ENCODE measurements around the gene PDE9A. TPM values are rescaled to one million over a fixed set of nuclear protein-coding genes. Genes with fewer than 3 reads are reported as not detected.
A peak's percentile ranks its signal among the peaks of the same experiment; 100 is the strongest.

PDE9A gene
- total and polyA plus RNA-seq, 2 donors (not counting 1 experiment from before 2014, with no cell fraction given): 0.34 to 5.8 TPM

DNA sequence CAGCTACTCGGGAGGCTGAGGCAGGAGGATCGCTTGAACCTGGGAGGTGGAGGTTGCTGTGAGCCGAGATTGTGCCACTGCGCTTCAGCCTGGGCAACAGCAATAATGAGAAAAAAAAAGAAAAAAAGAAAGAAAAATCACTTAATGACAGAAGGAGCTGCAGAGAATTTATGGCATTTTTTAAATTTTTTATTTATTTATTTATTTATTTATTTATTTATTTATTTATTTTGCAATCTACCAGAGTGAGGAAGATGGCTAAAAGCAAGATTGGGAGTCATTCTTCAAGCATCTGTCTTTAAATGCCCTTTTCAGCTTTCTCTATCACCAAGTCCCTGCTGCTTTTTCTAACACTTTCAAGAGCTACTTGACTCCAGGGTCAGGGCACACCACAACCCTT is 134.2 kb downstream of the PDE9A start:
- H3K79me2 ChIP-seq (ENCODE audit: control insufficient read depth, insufficient read depth, low read length): no peaks in the 10 kb centered on the region
- H3K9ac ChIP-seq (ENCODE audit: low read length): no peak overlapping the region
- no peak overlapping the region for H2AFZ ChIP-seq (ENCODE audit: insufficient read depth, low read depth, low read length, poor library complexity, severe bottlenecking)
- H3K4me1 ChIP-seq (ENCODE audit: control insufficient read depth in 2 of 2, insufficient read depth in 2 of 2, low read length in 2 of 2): peaks cover 24 to 26% of the 10 kb centered on the region in 2 donors
- WGBS (ENCODE audit: insufficient coverage): 100% methylated on average over 3 of the region's 4 CpGs
- Mint-ChIP-seq H3K4me3 (no peak overlapping the region), H3K27ac (no peak overlapping the region), H3K4me1 (peaks cover 22% of the 10 kb centered on the region), H3K27me3 (peaks cover 5% of the 10 kb centered on the region), H3K9me3 (ENCODE audit: insufficient read depth) (no peaks in the 10 kb centered on the region)
- H3K36me3 ChIP-seq (replicated peaks in 1 of 2; ENCODE audit: control extremely low read depth in 1 of 2, control insufficient read depth in 1 of 2, extremely low read depth in 1 of 2, insufficient read depth in 2 of 2, low read length in 1 of 2): no peaks in the 10 kb centered on the region
- no peak overlapping the region for H3K27ac ChIP-seq (ENCODE audit: low read length in 2 of 2)
- H3K4me2 ChIP-seq (replicated peaks; ENCODE audit: low read depth, low read length, poor library complexity, severe bottlenecking): no peak overlapping the region
- no peak for ATAC-seq (ENCODE audit: low read depth)
- no peak for DNase-seq
- H3K27me3 ChIP-seq (replicated peaks in 1 of 4; ENCODE audit: control extremely low read depth in 1 of 4, control insufficient read depth in 3 of 4, insufficient read depth in 4 of 4, low read length in 3 of 4): peaks cover 0 to 3% (median 0%) of the 10 kb centered on the region in 4 experiments
- no peaks in the 10 kb centered on the region for H4K20me1 ChIP-seq (ENCODE audit: control insufficient read depth, insufficient read depth, low read length, poor library complexity, severe bottlenecking)
- no peak overlapping the region for H3K4me3 ChIP-seq (ENCODE audit: control extremely low read depth in 1 of 5, extremely low read depth in 1 of 5, insufficient read depth in 1 of 5, low read depth in 2 of 5, low read length in 4 of 5)
- ChIA-PET CTCF (no interaction called here), POLR2A (interaction anchor here (0.5 to 0.6 kb wide), 2 partner anchors 13 to 129 kb away, joined by 4 to 5 read pairs; no protein-coding TSS in a partner anchor)
- no peak for TF ChIP-seq EZH2 (IDR thresholded peaks at IDR 0.05; ENCODE audit: borderline replicate concordance, insufficient read depth, low read depth, low read length, poor library complexity, severe bottlenecking)
- TF ChIP-seq, protein P1, sequence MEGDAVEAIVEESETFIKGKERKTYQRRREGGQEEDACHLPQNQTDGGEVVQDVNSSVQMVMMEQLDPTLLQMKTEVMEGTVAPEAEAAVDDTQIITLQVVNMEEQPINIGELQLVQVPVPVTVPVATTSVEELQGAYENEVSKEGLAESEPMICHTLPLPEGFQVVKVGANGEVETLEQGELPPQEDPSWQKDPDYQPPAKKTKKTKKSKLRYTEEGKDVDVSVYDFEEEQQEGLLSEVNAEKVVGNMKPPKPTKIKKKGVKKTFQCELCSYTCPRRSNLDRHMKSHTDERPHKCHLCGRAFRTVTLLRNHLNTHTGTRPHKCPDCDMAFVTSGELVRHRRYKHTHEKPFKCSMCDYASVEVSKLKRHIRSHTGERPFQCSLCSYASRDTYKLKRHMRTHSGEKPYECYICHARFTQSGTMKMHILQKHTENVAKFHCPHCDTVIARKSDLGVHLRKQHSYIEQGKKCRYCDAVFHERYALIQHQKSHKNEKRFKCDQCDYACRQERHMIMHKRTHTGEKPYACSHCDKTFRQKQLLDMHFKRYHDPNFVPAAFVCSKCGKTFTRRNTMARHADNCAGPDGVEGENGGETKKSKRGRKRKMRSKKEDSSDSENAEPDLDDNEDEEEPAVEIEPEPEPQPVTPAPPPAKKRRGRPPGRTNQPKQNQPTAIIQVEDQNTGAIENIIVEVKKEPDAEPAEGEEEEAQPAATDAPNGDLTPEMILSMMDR (IDR thresholded peaks at IDR 0.05): no peak
- intact Hi-C loops (cut with micrococcal nuclease): no loop called here
- peaks cover 0 to 12% (median 0%) of the 10 kb centered on the region in 3 donors for H3K9me3 ChIP-seq (ENCODE audit: control extremely low read depth in 1 of 3, control insufficient read depth in 2 of 3, insufficient read depth in 1 of 3, low read length in 2 of 3)

DNA sequence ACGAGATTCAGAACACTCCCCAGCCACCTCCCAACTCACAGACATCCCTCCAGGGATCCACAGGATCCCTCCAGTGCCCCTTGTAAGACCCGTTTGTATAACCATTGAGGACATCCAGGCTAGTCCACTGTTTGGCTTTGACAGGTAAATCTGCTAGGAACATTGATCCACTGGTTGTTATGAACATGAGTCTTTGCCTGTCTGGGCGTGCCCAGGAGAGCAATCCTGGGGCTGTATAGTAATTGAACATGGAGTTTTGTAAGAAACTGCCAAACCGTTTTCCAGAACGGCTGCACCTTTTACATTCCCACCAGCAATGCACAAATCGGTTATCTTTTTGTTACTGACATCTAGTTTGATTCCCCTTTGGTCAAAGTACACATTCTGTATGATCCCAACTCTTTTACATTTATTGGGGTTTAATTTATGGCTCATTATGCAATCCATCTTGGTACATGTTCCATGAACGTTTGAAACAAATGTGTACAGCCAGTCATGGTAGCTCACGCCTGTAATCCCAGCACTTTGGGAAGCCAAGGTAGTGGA is 137.2 kb downstream of the PDE9A start:
- Histone ChIP-seq H3K4me1 (ENCODE audit: control insufficient read depth in 2 of 2, insufficient read depth in 2 of 2, low read length in 2 of 2) (peaks cover under 1 to 1% of the 10 kb centered on the region in 2 donors), H3K27ac (ENCODE audit: low read length in 2 of 2) (no peak overlapping the region), H3K79me2 (ENCODE audit: control insufficient read depth, insufficient read depth, low read length) (no peaks in the 10 kb centered on the region), H3K9me3 (ENCODE audit: control extremely low read depth in 1 of 3, control insufficient read depth in 2 of 3, insufficient read depth in 1 of 3, low read length in 2 of 3) (peaks cover 0 to 12% (median 0%) of the 10 kb centered on the region in 3 donors), H2AFZ (ENCODE audit: insufficient read depth, low read depth, low read length, poor library complexity, severe bottlenecking) (no peak overlapping the region), H3K9ac (ENCODE audit: low read length) (no peak overlapping the region), H3K27me3 (replicated peaks in 1 of 4; ENCODE audit: control extremely low read depth in 1 of 4, control insufficient read depth in 3 of 4, insufficient read depth in 4 of 4, low read length in 3 of 4) (no peaks in the 10 kb centered on the region), H3K36me3 (replicated peaks in 1 of 2; ENCODE audit: control extremely low read depth in 1 of 2, control insufficient read depth in 1 of 2, extremely low read depth in 1 of 2, insufficient read depth in 2 of 2, low read length in 1 of 2) (no peaks in the 10 kb centered on the region), H4K20me1 (ENCODE audit: control insufficient read depth, insufficient read depth, low read length, poor library complexity, severe bottlenecking) (no peaks in the 10 kb centered on the region), H3K4me2 (replicated peaks; ENCODE audit: low read depth, low read length, poor library complexity, severe bottlenecking) (no peak overlapping the region), H3K4me3 (ENCODE audit: control extremely low read depth in 1 of 5, extremely low read depth in 1 of 5, insufficient read depth in 1 of 5, low read depth in 2 of 5, low read length in 4 of 5) (no peak overlapping the region)
- no peak for ATAC-seq (ENCODE audit: low read depth)
- intact Hi-C loops (cut with micrococcal nuclease): no loop called here
- ChIA-PET POLR2A (no interaction called here), CTCF (interaction anchor here (0.6 kb wide), 1 partner anchor 148 kb away, joined by 3 read pairs; no protein-coding TSS in a partner anchor)
- H3K9me3 Mint-ChIP-seq (ENCODE audit: insufficient read depth): no peaks in the 10 kb centered on the region
- H3K4me1 Mint-ChIP-seq: peaks cover 2% of the 10 kb centered on the region
- no peak overlapping the region for H3K4me3 Mint-ChIP-seq
- no peak for DNase-seq
- 89% methylated on average over 4 of the region's 8 CpGs for WGBS (ENCODE audit: insufficient coverage)
- no peak for TF ChIP-seq EZH2 (IDR thresholded peaks at IDR 0.05; ENCODE audit: borderline replicate concordance, insufficient read depth, low read depth, low read length, poor library complexity, severe bottlenecking)
- TF ChIP-seq, protein P1 (IDR thresholded peaks at IDR 0.05): no peak
- peak overlapping the region; percentile 27 for H3K27ac Mint-ChIP-seq
- H3K27me3 Mint-ChIP-seq: peaks cover 9% of the 10 kb centered on the region
